ENCODE results near the gene VPS33B.
"Not testable (repeated sequence)": the region's sequence is repeated elsewhere in the genome, so short reads cannot be mapped to it uniquely, and the experiment has no call there.

The VPS33B gene

DNA sequence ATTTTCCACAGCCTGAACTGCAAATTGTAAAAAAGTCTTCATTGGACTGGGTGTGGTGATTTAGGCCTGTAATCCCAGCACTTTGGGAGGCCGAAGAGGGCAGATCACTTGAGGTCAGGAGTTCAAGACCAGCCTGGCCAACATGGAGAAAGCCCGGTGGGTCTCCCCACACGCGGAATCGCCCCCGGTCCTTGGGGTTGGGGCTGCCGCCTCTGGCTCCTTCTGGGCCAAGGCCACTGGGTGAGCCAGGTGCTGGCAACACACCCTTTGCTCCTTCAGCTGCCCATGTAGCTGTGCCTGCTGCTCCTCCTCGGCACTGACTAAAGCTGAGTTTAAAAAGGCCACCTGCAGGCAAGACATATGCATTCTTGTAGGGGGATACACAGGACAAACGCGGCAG is 9.4 kb upstream of the VPS33B start:
- no peak for DNase-seq

DNA sequence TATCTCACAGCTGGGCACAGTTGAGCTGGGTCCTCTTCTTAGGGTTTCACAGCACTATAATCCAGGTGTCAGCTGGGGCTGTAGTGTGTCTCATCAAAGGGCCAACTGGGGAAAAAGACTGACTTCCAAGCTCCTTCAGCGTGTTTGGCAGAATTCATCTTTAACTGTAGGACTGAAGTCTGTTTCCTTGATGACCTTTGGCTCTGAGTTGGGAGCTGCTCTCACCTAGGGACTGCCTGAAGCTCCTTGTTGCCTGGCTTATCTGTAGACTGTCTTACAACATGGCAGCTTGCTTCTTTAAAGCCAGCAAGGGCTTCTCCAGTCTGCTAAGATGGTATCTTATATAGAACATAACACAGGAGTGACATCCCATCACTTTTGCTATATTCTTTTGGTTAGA is 5.3 kb upstream of the VPS33B start:
- no peak for DNase-seq

DNA sequence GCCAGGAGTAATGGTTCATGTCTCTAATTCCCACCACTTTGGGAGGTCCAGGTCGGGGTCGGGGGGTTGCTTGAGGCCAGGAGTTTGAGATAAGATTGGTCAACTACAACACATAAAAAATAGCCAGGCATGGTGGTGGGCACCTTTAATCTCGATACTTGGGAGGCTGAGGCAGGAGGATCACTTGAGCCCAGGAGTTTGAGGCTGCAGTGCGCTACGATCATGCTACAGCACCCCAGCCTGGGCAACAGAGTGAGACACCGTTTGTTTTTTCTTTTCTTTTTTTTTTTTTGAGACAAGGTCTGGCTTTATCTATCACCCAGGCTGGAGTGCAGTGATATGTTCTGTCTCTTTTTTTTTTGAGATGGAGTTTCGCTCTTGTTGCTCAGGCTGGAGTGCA is 1.3 kb upstream of the VPS33B start:
- no peak for DNase-seq

DNA sequence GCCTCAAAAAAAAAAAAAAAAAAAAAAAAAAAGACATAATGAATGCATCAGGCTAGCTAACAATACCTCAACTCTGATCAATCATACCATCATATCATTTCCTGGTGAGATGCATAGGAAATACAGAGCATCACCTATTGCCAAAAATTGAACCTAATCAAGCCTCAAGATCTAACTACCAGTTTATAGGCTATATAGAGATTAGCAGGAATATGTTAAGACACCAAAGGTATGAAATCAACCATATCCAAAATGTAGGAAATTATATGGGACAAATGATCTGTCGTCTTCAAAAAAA is 387 bp upstream of the VPS33B start:
- no peak for DNase-seq

DNA sequence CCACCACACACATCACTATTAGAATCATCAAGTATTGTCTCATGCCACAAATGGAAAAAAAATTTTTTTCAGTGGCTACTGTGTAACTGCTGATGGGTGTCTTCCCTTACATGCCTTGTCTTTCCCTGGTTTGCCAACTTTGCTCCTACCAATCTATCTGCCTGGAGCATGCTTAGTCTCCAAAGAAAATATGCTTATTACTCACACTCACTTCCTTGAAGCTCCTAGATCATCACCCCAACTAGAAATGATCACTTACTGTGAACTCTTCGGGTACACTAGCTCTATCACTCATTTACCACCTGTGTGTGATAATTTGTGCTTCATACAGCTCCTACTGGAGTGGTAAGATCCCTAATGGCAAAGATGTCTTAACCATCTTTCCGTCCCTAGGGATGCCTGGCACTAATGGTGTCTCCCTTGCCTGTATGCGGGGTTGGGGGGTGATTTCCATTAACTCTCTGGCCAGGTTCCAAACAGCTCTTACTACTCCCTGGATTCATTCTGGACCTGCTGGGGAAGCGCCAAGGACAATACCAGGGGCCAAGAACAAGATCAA is 799 bp downstream of the VPS33B start:
- peak; percentile 7 for DNase-seq

DNA sequence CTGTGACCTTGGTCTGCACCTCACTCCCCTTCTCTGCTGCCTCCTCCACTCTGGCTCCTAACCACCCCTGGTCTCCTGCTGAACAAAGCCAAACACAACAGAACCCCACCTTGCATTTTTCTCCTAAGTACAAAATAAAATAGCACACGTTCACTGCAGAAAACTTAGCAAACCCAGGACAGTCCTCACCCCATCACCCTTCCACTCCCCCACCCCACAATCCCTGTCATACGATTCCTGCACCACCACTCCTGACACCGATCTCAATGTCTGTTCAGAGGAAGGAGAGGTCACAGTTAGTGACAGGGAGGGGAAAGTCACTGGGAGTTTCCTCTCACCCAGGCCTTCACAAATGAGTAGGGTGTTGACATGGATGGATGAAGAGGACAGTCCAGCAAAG is 4.2 kb downstream of the VPS33B start:
- DNase-seq = no peak

DNA sequence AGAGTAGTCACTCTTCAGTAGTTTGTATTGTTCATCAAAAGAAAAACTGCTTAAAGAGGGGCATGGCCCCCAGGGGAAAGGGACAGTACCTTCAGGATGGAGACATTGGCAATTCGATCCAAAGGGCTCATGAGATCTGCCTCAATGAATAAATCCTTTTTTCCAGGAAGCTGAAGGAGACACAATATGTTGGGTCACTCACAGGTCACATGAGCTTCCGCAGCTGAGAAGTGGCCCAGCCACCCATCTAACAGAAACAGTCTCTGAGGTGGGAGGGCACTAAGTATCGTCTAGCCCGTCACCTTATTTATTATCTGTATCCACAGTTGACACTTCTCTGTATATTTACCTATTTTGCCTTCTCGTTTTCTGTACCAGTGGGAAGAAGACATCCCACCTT is 4.7 kb downstream of the VPS33B start:
- no peak for DNase-seq

DNA sequence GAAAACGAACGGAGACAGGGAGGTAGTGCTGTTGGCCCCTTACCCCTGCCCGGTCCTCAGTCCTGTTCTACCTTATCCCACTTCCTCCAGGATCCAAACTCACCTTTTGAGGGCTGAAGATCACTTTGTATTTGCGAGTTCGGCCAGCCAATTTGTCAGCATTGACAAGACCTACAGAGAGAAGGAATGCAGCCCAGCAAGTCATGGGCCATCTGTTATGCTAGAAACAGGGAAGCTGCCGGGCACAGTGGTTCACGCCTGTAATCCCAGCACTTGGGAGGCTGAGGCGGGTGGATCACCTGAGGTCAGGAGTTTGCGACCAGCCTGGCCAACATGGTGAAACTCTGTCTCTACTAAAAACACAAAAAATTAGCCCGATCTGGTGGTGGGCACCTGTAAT is 8.7 kb downstream of the VPS33B start:
- not testable (repeated sequence) for DNase-seq

DNA sequence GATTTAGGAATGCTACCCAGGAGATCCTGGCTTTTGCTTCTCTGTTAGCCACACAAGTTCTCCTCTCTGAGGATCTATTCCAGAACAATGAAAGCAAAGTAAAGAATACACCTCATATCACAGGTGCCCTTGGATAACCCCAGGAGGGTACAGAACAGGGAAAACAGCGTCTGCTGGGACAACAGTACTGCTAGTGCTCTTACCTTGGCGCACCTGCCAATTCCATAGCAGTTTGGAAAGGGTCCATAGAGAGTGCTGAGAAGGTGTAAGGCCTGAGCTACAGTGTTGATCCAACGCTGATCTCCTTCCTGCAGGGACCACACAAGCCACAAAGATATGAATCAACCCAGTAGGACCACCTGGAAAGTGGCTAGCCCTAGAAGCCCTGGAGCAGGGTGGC is 15.1 kb downstream of the VPS33B start:
- no peak for DNase-seq

DNA sequence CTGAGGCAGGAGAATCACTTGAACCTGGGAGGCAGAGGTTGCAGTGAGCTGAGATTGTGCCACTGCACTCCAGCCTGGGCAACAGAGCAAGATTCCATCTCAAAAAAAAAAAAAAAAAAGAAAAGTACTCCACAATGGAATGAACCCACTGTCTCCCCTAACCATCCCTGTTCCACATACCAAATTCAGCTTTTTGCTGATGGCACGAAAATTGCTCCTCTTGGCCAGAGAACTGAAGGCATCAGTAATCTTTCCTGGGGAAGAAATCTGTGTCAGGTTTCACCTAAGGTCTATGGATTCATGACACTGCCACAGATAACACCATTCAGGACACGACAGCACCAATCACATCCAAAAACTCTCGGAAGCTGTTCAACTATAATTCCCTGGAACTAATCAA is 21.2 kb downstream of the VPS33B start:
- no peak for DNase-seq

DNA sequence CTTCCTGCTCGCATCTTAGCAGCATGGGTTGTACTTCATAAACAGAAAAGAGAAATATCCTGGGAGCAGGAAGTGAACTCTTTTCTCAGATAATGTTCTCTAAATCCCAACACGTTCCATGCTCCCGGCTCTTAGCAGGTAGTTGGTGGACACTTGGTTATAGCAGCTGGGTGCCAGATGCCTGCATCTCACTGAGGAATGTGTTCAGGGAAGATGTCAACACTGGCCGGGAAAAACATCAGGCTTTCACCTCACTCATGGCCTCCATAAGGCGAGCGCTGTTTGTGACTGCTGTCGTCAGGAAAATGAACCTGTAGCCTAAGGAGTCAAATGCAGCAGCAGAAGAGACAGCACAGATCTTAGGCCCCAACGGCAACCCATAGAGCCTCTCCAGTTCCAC is 23.7 kb downstream of the VPS33B start:
- DNase-seq = no peak

DNA sequence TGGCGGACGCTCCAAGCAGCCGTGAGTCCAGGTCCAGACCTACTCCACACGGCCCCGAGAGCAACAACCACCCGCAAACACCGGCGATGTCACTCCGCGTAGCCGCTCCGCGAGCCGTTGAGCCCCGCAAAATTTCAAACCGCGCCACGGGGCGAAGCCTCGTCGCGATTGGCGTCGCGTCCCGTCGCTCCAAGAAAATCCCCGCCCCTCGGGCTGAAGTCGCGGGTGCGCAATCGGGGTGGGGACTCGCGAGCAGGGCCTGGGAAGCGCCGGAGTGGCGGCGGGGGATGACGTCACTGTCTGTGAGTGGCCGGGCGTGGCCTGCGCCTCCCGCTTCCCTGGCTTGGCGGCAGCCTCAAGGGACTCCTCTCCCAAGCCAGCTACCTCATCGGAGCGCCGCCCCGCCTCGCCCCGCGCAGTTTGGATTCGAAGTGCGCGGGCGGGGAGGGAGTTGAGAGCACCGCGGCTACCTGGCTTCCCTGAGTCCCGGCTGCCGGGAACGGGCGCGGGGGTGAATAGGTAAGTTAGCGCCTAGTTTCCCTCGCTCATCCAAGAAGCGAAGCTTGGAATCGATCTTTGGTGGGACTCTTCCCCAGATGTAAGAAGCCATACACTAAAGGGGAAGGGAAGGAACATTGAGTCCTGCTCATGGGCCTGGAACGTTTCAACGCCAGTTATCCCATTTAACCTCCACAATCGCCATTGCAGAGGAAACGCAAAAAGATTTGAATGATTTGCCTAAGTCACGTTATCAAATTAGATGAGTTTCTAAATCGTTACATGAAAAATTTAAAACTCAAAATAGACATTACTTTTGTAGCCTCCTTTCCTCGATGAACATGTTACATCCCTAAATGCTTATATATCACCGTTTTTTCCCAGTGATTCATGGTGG is 27.7 kb downstream of the VPS33B start, which contains the start of gene PRC1:
Gene PRC1, minus strand, starts transcription at position 119 of the 895 bp plus-strand sequence. Its CDS starts 118 bp downstream, at position 1.
- peak; percentile 99 for DNase-seq

DNA sequence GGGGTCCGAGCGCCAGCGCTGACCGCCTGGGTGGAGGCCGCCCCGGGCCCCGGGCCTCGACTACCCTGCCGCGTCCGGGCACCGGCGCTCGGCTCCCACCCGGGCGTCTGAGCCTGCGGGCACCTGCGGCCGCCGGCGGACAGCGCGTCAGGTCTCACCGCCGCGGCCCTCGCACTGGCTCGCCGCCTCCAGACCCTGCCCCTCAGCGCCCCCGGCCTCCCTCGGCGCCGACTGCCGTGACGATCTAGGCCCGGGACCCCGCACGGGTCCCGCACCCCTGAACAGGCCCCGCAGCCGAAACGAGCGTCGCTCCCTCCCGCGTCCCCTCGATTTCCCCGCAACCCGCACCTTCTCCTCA is 28.4 kb downstream of the VPS33B start:
- no peak for DNase-seq

DNA sequence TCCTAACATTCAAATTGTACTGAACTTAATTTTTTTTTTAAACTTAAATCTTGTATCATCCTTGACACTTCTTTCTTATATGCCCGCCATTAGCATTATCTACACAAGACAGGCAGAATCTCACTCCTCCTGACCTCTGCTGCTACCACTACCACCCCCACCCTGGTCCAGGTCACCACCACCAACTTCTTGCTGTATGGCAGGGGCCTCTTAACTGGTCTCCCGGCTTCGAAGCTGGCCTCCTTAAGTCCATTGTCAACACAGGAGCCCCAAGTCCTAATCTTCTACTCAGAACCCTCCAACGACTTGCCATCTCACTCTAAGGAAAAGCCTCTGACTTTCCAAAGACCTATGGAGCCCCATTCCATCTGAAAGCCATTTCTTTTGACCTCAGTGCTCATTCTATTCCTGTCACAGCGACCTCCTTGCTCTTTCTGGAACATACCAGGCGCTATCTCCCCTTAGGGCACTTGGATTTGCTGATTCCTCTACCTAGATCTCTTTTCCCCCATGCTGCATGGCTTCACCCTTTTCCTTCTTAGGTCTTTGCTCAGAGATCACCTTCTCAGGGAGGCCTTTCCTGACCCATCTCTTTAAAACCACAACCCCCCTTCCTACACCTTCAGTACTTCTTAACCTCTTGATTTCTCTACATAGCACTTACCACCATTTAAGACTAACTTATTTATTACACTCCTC is 30.7 kb downstream of the VPS33B start:
- DNase-seq = no peak

DNA sequence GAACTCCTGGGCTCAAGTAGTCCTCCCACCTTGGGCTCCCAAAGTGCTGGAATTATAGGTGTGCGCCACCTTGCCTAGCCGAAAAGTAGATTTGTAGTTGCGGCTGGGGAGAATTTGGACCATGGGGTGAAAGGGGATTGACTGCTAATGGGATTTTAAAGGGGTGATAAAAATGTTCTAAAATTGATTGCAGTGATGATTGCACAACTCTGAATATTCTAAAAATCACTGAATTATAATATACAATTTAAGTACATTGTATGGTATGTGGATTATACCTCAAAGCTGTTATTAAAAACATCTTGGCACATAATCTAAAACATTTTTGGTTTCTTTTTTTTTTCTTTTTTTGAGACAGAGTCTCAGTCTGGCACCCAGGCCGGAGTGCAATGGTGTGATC is 31.9 kb downstream of the VPS33B start:
- no peak for DNase-seq

DNA sequence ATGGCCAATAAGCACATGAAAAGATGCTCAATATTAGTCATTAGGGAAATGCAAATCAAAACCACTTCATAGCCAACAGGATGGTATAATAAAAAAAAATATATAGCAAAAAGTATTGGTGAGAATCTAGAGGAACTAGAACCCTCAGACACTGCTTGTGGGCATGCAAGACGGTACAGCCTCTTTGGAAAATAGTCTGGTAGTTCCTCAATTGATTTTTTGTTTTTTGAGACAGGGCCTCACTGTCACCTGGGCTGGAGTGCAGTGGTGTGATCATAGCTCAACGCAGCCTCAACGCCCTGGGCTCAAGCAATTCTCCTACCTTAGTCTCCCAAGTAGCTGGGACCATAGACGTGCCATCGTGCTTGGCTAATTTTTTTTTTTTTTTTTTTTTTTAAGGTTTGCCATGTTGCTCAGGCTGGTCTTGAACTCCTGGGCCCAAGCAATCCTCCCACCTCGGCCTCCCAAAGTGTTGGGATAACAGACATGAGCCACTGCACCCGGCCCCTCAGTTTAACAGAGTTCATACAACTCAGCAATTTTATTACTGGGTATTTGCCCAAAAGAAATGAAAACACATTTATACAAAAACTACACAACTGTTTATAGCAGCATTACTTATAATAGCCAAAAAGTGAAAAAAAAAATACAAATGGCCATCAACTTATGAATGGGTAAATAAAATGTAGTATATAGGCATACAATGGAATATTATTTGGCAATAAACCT is 33.2 kb downstream of the VPS33B start:
- DNase-seq = no peak

DNA sequence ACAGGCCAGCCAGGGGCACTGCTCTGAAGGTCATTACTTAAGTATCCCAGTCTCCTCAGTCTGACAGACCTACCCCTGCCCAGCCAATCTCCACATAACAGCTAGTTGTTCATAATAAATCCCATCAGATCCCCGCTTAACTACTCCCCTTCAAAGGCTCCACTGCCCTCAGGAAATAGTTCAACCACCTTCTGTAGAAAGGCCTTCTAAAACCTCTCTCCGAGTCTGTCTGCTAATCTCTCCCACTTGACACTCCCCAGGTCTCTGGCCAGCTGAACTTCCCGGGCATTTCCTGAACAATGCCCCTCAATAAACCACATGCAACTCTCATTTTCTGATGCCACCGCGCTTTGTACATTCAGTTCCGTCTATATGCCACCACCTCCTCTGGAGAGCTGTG is 34.1 kb downstream of the VPS33B start:
- no peak for DNase-seq

DNA sequence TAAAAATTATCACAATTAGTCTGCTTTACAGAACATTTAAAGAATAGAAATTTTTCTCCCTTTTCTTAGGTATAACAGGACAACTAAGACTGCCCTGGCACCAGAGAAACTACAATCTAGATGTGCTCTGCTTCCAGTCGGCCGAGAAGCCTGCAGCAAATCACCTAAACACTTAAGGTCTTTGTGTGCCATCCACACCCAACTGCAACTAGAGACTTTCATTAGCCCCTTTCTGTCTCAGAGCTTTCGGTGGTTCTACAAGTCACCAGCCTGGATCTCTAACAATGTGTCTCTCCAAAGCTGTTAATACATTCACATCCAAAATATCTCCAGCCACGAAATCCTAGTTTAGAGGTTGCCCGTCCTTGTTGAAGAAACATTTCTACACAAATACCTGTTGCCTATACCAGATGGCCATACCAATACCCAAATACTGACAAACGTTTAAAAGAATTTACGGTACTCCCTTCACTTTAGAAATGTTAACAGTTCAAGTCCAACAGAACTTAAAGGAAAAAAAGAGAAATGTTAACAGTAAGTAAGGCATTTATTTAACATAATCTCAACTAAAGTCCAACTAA is 34.7 kb downstream of the VPS33B start:
- DNase-seq = no peak

DNA sequence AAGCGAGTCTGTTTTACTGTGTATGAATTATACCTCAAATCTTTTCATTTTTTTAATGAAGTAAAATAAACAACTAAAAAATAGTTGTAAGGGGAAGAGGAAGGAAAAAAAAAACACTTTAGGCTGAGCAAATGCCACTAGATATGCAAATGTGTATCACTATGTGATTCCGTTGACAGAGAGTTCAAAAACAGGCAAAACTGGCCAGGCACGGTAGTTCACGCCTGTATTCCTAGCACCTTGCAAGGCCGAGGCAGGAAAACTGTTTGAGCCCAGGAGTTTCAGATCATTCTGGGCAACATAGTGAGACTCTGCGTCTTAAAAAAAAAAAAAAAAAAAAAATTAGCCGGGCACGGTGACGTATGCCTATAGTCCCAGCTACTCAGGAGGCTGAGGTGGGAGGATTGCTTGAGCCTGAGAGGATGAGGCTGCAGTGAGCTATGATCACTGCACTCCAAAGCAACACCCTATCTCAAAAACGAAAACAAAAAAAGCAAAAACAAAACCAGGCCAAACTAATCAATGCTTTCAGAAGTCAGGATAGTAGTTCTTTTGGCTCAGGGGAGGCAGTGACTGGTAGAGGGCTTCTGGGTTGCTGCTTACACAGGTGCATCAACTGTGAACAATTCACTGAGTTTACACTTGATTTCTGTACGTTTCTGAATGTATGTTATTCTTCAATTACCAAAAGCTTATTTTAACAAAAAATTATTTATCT is 35.4 kb downstream of the VPS33B start:
- DNase-seq = no peak

DNA sequence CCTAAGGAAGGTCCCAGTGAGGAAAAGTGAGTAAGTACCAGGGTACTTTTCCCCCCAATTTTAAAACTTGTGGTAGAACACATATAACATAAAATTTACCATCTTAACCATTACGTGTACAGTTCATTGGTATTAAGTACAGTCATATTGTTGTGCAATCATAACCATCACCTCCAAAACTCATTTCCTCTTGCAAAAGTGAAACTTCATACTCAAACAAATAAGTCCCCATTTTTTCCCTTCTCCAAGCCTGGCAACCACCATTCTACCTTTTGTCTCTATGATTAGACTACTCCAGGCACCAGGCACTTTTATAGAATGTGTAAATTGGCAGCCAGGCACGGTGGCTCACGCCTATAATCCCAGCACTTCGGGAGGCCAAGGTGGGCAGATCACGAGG is 40.3 kb downstream of the VPS33B start:
- no peak for DNase-seq

DNA sequence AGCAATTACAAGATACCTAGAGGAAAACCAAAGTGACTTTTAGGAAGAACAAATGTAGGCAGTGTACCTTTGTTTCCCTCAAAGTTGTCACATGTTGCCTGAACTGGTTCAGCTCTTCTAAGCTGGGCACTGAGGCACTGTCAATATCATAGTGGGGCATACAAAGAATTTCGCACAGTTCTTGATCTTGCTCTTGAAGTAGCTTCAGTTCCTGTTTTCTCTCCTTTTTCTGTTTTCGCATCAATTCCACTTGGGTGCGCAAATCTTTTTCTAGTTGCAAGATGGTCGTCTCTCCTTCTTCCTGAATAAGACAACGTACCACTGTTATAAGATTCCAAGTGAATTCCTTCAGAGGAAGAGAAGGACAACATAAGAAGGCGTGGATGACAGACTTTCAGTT is 40.7 kb downstream of the VPS33B start:
- no peak for DNase-seq

DNA sequence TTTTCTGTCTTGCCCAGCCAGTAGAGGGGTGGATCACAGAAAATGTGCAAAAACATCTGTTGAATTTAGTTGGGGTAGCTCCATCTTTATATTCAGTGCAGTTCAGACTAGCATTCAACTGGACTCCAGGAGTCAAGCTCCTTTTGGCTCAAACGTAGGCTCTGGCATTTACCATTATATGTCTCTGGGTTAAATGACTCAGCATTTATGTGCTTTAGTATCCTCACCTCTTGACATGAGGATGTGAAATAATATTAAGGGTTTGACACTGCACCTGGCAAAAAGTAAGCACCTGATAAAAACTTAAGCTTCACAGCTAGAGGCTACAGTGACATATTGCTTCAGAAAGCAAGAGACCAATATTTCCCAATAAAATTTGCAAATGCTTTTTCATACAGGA is 42.8 kb downstream of the VPS33B start:
- no peak for DNase-seq

DNA sequence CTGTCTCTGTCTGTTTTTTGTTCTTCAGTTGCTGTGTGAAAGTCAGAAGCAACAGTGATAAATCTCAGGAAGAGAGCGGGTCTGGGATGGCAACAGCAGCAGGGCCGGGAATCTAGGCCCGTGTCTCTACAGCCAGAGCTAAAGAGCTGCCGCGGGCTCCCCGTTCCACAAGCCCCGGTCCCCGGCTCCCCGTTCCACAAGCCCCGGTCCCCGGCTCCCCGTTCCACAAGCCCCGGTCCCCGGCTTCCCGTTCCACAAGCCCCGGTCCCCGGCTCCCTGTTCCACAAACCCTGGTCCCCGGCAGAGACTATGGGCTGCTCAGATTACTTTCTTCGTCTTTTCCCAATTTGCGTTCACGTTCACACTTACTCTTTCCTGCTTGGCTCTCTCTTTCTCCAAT is 48.2 kb downstream of the VPS33B start:
- no peak for DNase-seq

All from retina (tissue), 1 donor.